K562 (cell line): ENCODE results near the gene KAT7. TPM values are rescaled to one million over a fixed set of nuclear protein-coding genes. Genes with fewer than 3 reads are reported as not detected.
A peak's percentile ranks its signal among the peaks of the same experiment; 100 is the strongest.

Experiments used
- ATAC-seq: fragments of 200-7000 bp; cut with Tn5 transposase; 3 replicates; pipeline ENCODE4 v1.9.1; 2020; ENCODE audit warnings: moderate library complexity
- BruUV-seq: library from RNA; stranded (reverse); fragments of 400-500 nt; replicated peaks from 2 replicates; lab custom pipeline; 2021; lab: Mats Ljungman, UMichigan
- CTCF ChIA-PET: fragments of 300-600 bp; formaldehyde crosslinking; extraction: SDS; loops from one replicate; lab custom pipeline; 2021; ENCODE audit warnings: low intra/inter-chr PET ratio; lab: Yijun Ruan, JAX
- POLR2A ChIA-PET: fragments of 300-600, 350-650 bp; sonication (Branson Sonifier 250); formaldehyde crosslinking; extraction: SDS; loops from one replicate; lab custom pipeline; 2021; ENCODE audit warnings: antibody characterized with exemption, inconsistent platforms; lab: Yijun Ruan, JAX
- DNase-seq, 4 experiments: peaks; one replicate each; pipeline versions ENCODE4 v3.0.0 to v3.0.0-alpha.2; 2011 to 2018; ENCODE audit warnings: low spot score in 3 of 4, mixed read lengths in 3 of 4; ENCODE audit errors: extremely low read depth in 1 of 4
- FAIRE-seq: peaks from 2 replicates; lab custom pipeline; 2011; peaks lifted over from hg19 to GRCh38; lab: Jason Lieb, UNC
- H2AFZ ChIP-seq: 2 replicates; pipeline ENCODE4 v1.6.0; 2011; ENCODE audit warnings: low read depth, low read length, control low read depth, inconsistent platforms
- H3K27ac ChIP-seq: fragments of 200-600 bp; 3 replicates; pipeline ENCODE4 v1.8.0; 2011; ENCODE audit warnings: low read depth, mild to moderate bottlenecking, control low read depth, inconsistent platforms, low read length, moderate library complexity, mixed read lengths; ENCODE audit errors: extremely low read depth
- H3K27me3 ChIP-seq, 2 experiments: fragments of 300-600 bp in 1 of 2; 2 replicates in 1 of 2; 3 replicates in 1 of 2; pipeline versions ENCODE4 v1.6.0 to v1.8.0; 2011; ENCODE audit warnings: inconsistent platforms in 2 of 2, low read length in 2 of 2, mild to moderate bottlenecking in 1 of 2, mixed read lengths in 1 of 2, moderate library complexity in 1 of 2; ENCODE audit not compliant: control insufficient read depth in 2 of 2, insufficient read depth in 2 of 2
- H3K36me3 ChIP-seq: fragments of 300-600 bp; 3 replicates; pipeline ENCODE4 v1.8.0; 2011; ENCODE audit warnings: mild to moderate bottlenecking, low read length, inconsistent platforms; ENCODE audit not compliant: control insufficient read depth, insufficient read depth
- H3K4me1 ChIP-seq, 2 experiments: fragments of 200-600 bp in 1 of 2; replicated peaks in 1 of 2; 2 replicates in 1 of 2; 3 replicates in 1 of 2; pipeline versions ENCODE4 v1.5.1 to v1.8.0; 2011; ENCODE audit warnings: inconsistent platforms in 2 of 2, low read length in 2 of 2, mild to moderate bottlenecking in 1 of 2, mixed read lengths in 1 of 2, moderate library complexity in 1 of 2; ENCODE audit not compliant: control insufficient read depth in 2 of 2, insufficient read depth in 2 of 2
- H3K4me2 ChIP-seq: 2 replicates; pipeline ENCODE4 v1.6.1; 2011; ENCODE audit warnings: low read length, control low read depth, inconsistent platforms, mixed read lengths; ENCODE audit not compliant: insufficient read depth
- H3K4me3 ChIP-seq: fragments of 200-600 bp; sonication (generic), shearing (Covaris generic); 2 replicates; pipeline ENCODE4 v1.5.1; 2016; ENCODE audit warnings: control low read depth, inconsistent platforms
- H3K79me2 ChIP-seq: fragments of 200-600 bp; 3 replicates; pipeline ENCODE4 v1.8.0; 2011; ENCODE audit warnings: low read length, inconsistent platforms; ENCODE audit not compliant: control insufficient read depth, insufficient read depth
- H3K9ac ChIP-seq, 2 experiments: 2 replicates each; pipeline versions ENCODE4 v1.6.0 to v1.6.1; 2011; ENCODE audit warnings: low read depth in 2 of 2, low read length in 2 of 2, control low read depth in 1 of 2, inconsistent platforms in 1 of 2, mild to moderate bottlenecking in 1 of 2, mixed read lengths in 1 of 2; ENCODE audit not compliant: insufficient read depth in 1 of 2
- H3K9me1 ChIP-seq: one replicate; pipeline ENCODE4 v1.6.0; 2011; ENCODE audit warnings: inconsistent platforms, mild to moderate bottlenecking, low read length, moderate library complexity; ENCODE audit not compliant: control insufficient read depth, insufficient read depth
- H3K9me3 ChIP-seq: replicated peaks from 2 replicates; pipeline ENCODE4 v1.5.1; 2011; ENCODE audit warnings: low read depth, low read length, inconsistent platforms; ENCODE audit not compliant: control insufficient read depth, insufficient read depth
- H4K20me1 ChIP-seq: replicated peaks from 2 replicates; pipeline ENCODE4 v1.6.1; 2011; ENCODE audit warnings: low read length, inconsistent platforms, mixed read lengths; ENCODE audit not compliant: control insufficient read depth, insufficient read depth
- ARNT ChIP-seq, 2 experiments: fragments of 450-650 bp; IDR thresholded peaks; 2 replicates each; pipeline ENCODE4 v1.6.1; 2016; ENCODE audit warnings: mild to moderate bottlenecking in 1 of 2
- NFIC ChIP-seq: fragments of 450-650 bp; IDR thresholded peaks from 2 replicates; pipeline ENCODE4 v1.6.1; 2017; ENCODE audit warnings: mild to moderate bottlenecking, inconsistent platforms
- RAD21 ChIP-seq, 2 experiments: fragments of 250-450 bp in 1 of 2; fragments of 450-650 bp in 1 of 2; sonication (Bioruptor Pico) in 1 of 2; formaldehyde crosslinking in 1 of 2; IDR thresholded peaks in 1 of 2; conservative IDR thresholded peaks in 1 of 2; 2 replicates each; pipeline versions ENCODE4 v1.4.0 to v1.8.0; 2020 to 2022; ENCODE audit warnings: mild to moderate bottlenecking in 2 of 2, moderate library complexity in 1 of 2
- TRIM24 ChIP-seq, 2 experiments: fragments of 450-650 bp; IDR thresholded peaks; 2 replicates each; pipeline ENCODE4 v1.6.1; 2016
- ZNF778 ChIP-seq: fragments of 450-650 bp; formaldehyde crosslinking; IDR thresholded peaks from 2 replicates; pipeline ENCODE4 v1.4.0; 2020; ENCODE audit warnings: mild to moderate bottlenecking, moderate library complexity
- WGBS: fragments of 100-300 bp; shearing (Covaris generic); methylation state at CpG from one replicate; pipeline ENCODE4 v1.1.6; 2016; ENCODE audit warnings: low coverage, mixed read lengths; ENCODE audit not compliant: insufficient coverage; ENCODE audit errors: missing lambda C conversion rate; 5-methylcytosine and 5-hydroxymethylcytosine counted together
- in situ Hi-C: fragments of 300-500 bp; cut with MboI; formaldehyde crosslinking; loops from 4 replicates; pipeline ENCODE4 v1.15.0; 2018; ENCODE audit warnings: inconsistent platforms, mixed read lengths
- intact Hi-C: fragments of 100-400 bp; cut with micrococcal nuclease; formaldehyde crosslinking; loops from 2 replicates; pipeline ENCODE4 v1.14.2; 2022
- polyA plus RNA-seq, 8 experiments: library from polyadenylated mRNA; depleted of rRNA in 4 of 8; stranded (reverse) in 5 of 8; unstranded in 3 of 8; fragments of >200 nt; fragmentation: Nextera tagmentation in 2 of 8; fragmentation: Illumina TruSeq in 1 of 8; extraction: Ambion mirVana in 2 of 8; extraction: Trizol in 1 of 8; gene quantifications; 2 replicates each; pipeline versions ENCODE4 v1.2.1 to v1.2.3, GENCODE V29; 2011 to 2014; ENCODE audit warnings: inconsistent platforms in 1 of 8, missing spikeins in 1 of 8
- total RNA-seq, 7 experiments: library from RNA; depleted of rRNA in 6 of 7; stranded (reverse); fragments of >200 nt in 6 of 7; fragmentation: Illumina TruSeq in 2 of 7; extraction: Trizol in 2 of 7; gene quantifications; 2 replicates each; pipeline versions ENCODE4 v1.2.1 to v1.2.3, GENCODE V29; 2011 to 2021; ENCODE audit warnings: low replicate concordance in 1 of 7
- TF ChIP-seq, protein P1 (sequence below), 2 experiments: fragments of 450-650 bp; IDR thresholded peaks; 2 replicates each; pipeline ENCODE4 v1.6.1; 2016
- TF ChIP-seq, protein P2 (sequence below), 3 experiments: fragments of 200-800 bp in 1 of 3; sonication (Bioruptor generic) in 1 of 3; sonication (generic) in 1 of 3; formaldehyde crosslinking in 1 of 3; IDR thresholded peaks; 2 replicates each; pipeline versions ENCODE4 v1.6.1 to v1.8.0; 2016 to 2022; ENCODE audit warnings: mild to moderate bottlenecking in 2 of 3, missing compliant biosample characterization in 2 of 3, missing genetic modification characterization in 2 of 3, missing genetic modification reagents in 1 of 3
- TF ChIP-seq, protein P3 (sequence below): sonication (generic); formaldehyde crosslinking; IDR thresholded peaks from 2 replicates; pipeline ENCODE4 v1.9.0; 2022; ENCODE audit warnings: mild to moderate bottlenecking, missing genetic modification reagents

KAT7 gene
- total and polyA plus RNA-seq, 9 of the 15 experiments (the other 6 are each of a cell fraction or from before 2014, with no cell fraction given): 10.8 to 57.3 (median 34.8) TPM

DNA sequence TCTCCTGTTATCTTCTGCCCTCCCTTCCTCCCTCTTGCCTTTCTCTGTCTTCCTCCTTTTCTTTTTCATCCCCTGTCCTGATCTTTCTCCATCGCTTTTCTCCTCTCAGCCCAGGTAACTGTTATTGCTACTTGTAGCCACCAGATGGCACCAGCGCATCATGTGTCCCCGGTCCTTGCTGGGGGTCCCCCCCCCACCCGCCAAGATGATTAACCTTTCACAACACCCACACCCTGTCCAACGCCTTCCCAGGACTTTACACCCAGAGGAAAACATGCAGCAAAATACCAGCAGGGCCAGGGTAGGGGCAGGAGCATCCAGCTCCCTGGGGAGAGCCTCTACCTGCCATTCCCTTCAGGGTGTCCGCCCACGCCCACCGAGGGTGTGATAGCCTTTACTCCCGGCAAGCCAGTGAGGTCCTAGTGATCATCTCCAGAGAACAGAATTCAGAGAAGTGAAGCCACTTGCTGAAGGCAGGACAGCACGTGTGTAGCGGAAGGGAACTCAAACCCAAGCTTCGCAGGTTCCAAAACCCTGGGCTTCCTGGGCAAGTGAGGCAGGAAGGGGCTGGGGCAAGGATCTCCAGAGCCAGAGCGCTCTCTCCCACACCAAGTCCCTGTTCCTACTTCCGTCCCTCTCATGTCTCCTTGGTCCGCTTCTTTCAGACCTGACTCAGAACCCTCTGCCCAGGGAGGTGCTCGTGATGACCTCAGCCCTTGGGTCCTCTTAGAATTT lies 72.8 kb downstream of the KAT7 start:
- no peaks in the 10 kb centered on the region for H3K9me3 ChIP-seq
- POLR2A ChIA-PET: interaction anchor here (0.6 to 1.8 kb wide), 2 partner anchors 119 to 136 kb away, joined by 3 to 8 read pairs; no protein-coding TSS in a partner anchor
- intact Hi-C loops: loop anchor here (1.0 kb wide), 2 partner anchors 19 to 137 kb away; no protein-coding TSS in a partner anchor
- peak; percentile 82 for ATAC-seq
- H3K4me3 ChIP-seq: no peak overlapping the region
- H3K27ac ChIP-seq: no peak overlapping the region
- no peaks in the 10 kb centered on the region for H3K36me3 ChIP-seq
- WGBS: 12% methylated on average over 14 of the region's 16 CpGs
- FAIRE-seq: peak; percentile 94
- H3K9ac ChIP-seq: no peak overlapping the region
- H4K20me1 ChIP-seq: peaks cover 7% of the 10 kb centered on the region; the same call in 1 of the 2 replicates
- peaks cover 16 to 45% of the 10 kb centered on the region in 2 experiments for H3K27me3 ChIP-seq
- peak; percentile 77 to 92 (median 89) for DNase-seq
- H3K79me2 ChIP-seq: no peaks in the 10 kb centered on the region
- no peaks in the 10 kb centered on the region for H3K9me1 ChIP-seq
- BruUV-seq: no TSS peak
- H2AFZ ChIP-seq: no peak overlapping the region
- in situ Hi-C loops: loop anchor here (5.0 kb wide), 1 partner anchor 136 kb away; the partner anchor contains the start of gene DLX3
- CTCF ChIA-PET: interaction anchor here (0.7 to 6.8 kb wide), 5 partner anchors 8 to 303 kb away, joined by 3 to 134 read pairs (median 4); partner anchors contain the start of gene DLX3
- H3K4me1 ChIP-seq: peaks cover 0 to 13% of the 10 kb centered on the region in 2 experiments; a peak in 3 of 5 replicates
- no peak overlapping the region for H3K4me2 ChIP-seq
- TF ChIP-seq TRIM24 (IDR thresholded peaks at IDR 0.05) (no peak), NFIC (peak; percentile 64), RAD21 (CRISPR knock-in tag; conservative IDR thresholded peaks at IDR 0.05 in 1 of 2, IDR thresholded peaks at IDR 0.05 in 1 of 2) (peak; percentile 95 to 99), ZNF778 (CRISPR knock-in tag) (no peak), ARNT (IDR thresholded peaks at IDR 0.05) (peak in 1 of 2 experiments; percentile 64; a peak in 1 of 4 replicates)
- TF ChIP-seq, protein P1, sequence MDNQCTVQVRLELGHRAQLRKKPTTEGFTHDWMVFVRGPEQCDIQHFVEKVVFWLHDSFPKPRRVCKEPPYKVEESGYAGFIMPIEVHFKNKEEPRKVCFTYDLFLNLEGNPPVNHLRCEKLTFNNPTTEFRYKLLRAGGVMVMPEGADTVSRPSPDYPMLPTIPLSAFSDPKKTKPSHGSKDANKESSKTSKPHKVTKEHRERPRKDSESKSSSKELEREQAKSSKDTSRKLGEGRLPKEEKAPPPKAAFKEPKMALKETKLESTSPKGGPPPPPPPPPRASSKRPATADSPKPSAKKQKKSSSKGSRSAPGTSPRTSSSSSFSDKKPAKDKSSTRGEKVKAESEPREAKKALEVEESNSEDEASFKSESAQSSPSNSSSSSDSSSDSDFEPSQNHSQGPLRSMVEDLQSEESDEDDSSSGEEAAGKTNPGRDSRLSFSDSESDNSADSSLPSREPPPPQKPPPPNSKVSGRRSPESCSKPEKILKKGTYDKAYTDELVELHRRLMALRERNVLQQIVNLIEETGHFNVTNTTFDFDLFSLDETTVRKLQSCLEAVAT (IDR thresholded peaks at IDR 0.05): 0 out of 4 replicates have a peak, but pooled peaks of 1 of the 2 experiments have one; percentile 57
- TF ChIP-seq, protein P2, sequence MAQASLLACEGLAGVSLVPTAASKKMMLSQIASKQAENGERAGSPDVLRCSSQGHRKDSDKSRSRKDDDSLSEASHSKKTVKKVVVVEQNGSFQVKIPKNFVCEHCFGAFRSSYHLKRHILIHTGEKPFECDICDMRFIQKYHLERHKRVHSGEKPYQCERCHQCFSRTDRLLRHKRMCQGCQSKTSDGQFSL (CRISPR knock-in tag; IDR thresholded peaks at IDR 0.05): peak; percentile 100
- TF ChIP-seq, protein P2 (tag; IDR thresholded peaks at IDR 0.05): peak in 1 of 2 experiments; percentile 99; a peak in 2 of 4 replicates
- TF ChIP-seq, protein P3, sequence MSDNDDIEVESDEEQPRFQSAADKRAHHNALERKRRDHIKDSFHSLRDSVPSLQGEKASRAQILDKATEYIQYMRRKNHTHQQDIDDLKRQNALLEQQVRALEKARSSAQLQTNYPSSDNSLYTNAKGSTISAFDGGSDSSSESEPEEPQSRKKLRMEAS: peak; percentile 39; the same call in 1 of the 2 replicates
